ENCODE measurements around the gene PROB1.

PROB1 gene

GRCh38 chr5:139371482-139372435 lies 23.1 kb downstream of the PROB1 start:
- Histone ChIP-seq H3K36me3 (ENCODE audit: low read length) (no peaks in the 10 kb centered on the region), H4K20me1 (ENCODE audit: low read depth, low read length) (no peaks in the 10 kb centered on the region), H3K79me2 (ENCODE audit: insufficient read depth, low read length) (no peaks in the 10 kb centered on the region), H3K9me3 (ENCODE audit: insufficient read depth, low read length) (no peaks in the 10 kb centered on the region), H3K4me3 (ENCODE audit: insufficient read depth, low read length, poor library complexity, severe bottlenecking) (no peak overlapping the region), H3K9me2 (replicated peaks; ENCODE audit: insufficient read depth, low read length) (no peaks in the 10 kb centered on the region), H3K27ac (ENCODE audit: low read depth, low read length) (no peak overlapping the region), H3F3A (ENCODE audit: insufficient read depth) (0 out of 2 replicates have a peak, but pooled peaks cover 5% of the 10 kb centered on the region), H3K4me2 (ENCODE audit: low read depth, low read length, poor library complexity, severe bottlenecking) (no peak overlapping the region), H3K9ac (ENCODE audit: low read length) (no peak overlapping the region), H2AFZ (ENCODE audit: low read depth, low read length, severe bottlenecking) (no peak overlapping the region), H3K27me3 (ENCODE audit: low read length) (no peaks in the 10 kb centered on the region)
- TF ChIP-seq EZH2phosphoT487 (conservative IDR thresholded peaks at IDR 0.05; ENCODE audit: low read length) = no peak
- no peak for TF ChIP-seq CTCF (IDR thresholded peaks at IDR 0.05; ENCODE audit: insufficient read depth, low read length, poor library complexity, severe bottlenecking)

- Histone ChIP-seq H3K27ac (ENCODE audit: low read depth, low read length) (no peak overlapping the region), H3K9me2 (replicated peaks; ENCODE audit: insufficient read depth, low read length) (no peaks in the 10 kb centered on the region), H3K4me2 (ENCODE audit: low read depth, low read length, poor library complexity, severe bottlenecking) (no peak overlapping the region), H3K9ac (ENCODE audit: low read length) (no peak overlapping the region), H3K36me3 (ENCODE audit: low read length) (peaks cover 4% of the 10 kb centered on the region; the same call in 1 of the 2 replicates), H3F3A (ENCODE audit: insufficient read depth) (0 out of 2 replicates have a peak, but pooled peaks cover 9% of the 10 kb centered on the region), H3K79me2 (ENCODE audit: insufficient read depth, low read length) (no peaks in the 10 kb centered on the region), H2AFZ (ENCODE audit: low read depth, low read length, severe bottlenecking) (no peak overlapping the region), H4K20me1 (ENCODE audit: low read depth, low read length) (no peaks in the 10 kb centered on the region), H3K4me3 (ENCODE audit: insufficient read depth, low read length, poor library complexity, severe bottlenecking) (no peak overlapping the region), H3K9me3 (ENCODE audit: insufficient read depth, low read length) (no peaks in the 10 kb centered on the region), H3K27me3 (ENCODE audit: low read length) (no peaks in the 10 kb centered on the region)
- no peak for TF ChIP-seq CTCF (IDR thresholded peaks at IDR 0.05; ENCODE audit: insufficient read depth, low read length, poor library complexity, severe bottlenecking)
- no peak for TF ChIP-seq EZH2phosphoT487 (conservative IDR thresholded peaks at IDR 0.05; ENCODE audit: low read length)
These were observed 25.7 kb downstream of the PROB1 start for GRCh38 chr5:139369181-139369580.

- no peak overlapping the region for H3K4me3 ChIP-seq (ENCODE audit: insufficient read depth, low read length, poor library complexity, severe bottlenecking)
- H3K9me2 ChIP-seq (replicated peaks; ENCODE audit: insufficient read depth, low read length) = no peaks in the 10 kb centered on the region
- no peak overlapping the region for H3K27ac ChIP-seq (ENCODE audit: low read depth, low read length)
- H3F3A ChIP-seq (ENCODE audit: insufficient read depth) = 0 out of 2 replicates have a peak, but pooled peaks cover 12% of the 10 kb centered on the region
- no peak overlapping the region for H3K9ac ChIP-seq (ENCODE audit: low read length)
- H3K4me2 ChIP-seq (ENCODE audit: low read depth, low read length, poor library complexity, severe bottlenecking) = no peak overlapping the region
- TF ChIP-seq EZH2phosphoT487 (conservative IDR thresholded peaks at IDR 0.05; ENCODE audit: low read length) (no peak), CTCF (IDR thresholded peaks at IDR 0.05; ENCODE audit: insufficient read depth, low read length, poor library complexity, severe bottlenecking) (no peak)
- H3K36me3 ChIP-seq (ENCODE audit: low read length) = peaks cover 8% of the 10 kb centered on the region; the same call in 1 of the 2 replicates
- H3K79me2 ChIP-seq (ENCODE audit: insufficient read depth, low read length) = no peaks in the 10 kb centered on the region
- no peak overlapping the region for H2AFZ ChIP-seq (ENCODE audit: low read depth, low read length, severe bottlenecking)
- H4K20me1 ChIP-seq (ENCODE audit: low read depth, low read length) = no peaks in the 10 kb centered on the region
- no peaks in the 10 kb centered on the region for H3K9me3 ChIP-seq (ENCODE audit: insufficient read depth, low read length)
- H3K27me3 ChIP-seq (ENCODE audit: low read length) = no peaks in the 10 kb centered on the region
These were observed 26.3 kb downstream of the PROB1 start for GRCh38 chr5:139368613-139369012.

All from SU-DHL-6 (cell line).